NCI-H2196 (cell line): ENCODE measurements around the gene PTPRN2.
"Not testable (repeated sequence)": the region's sequence is repeated elsewhere in the genome, so short reads cannot be mapped to it uniquely, and the experiment has no call there.

Experiments used
- DNase-seq: peaks from one replicate; lab custom pipeline; 2025; ENCODE audit not compliant: unreplicated experiment; lab: John Stamatoyannopoulos, UW

The PTPRN2 gene

GRCh38 chr7:158151273-158151672, 436.4 kb downstream of the PTPRN2 start:
- DNase-seq = not testable (repeated sequence)

DNA sequence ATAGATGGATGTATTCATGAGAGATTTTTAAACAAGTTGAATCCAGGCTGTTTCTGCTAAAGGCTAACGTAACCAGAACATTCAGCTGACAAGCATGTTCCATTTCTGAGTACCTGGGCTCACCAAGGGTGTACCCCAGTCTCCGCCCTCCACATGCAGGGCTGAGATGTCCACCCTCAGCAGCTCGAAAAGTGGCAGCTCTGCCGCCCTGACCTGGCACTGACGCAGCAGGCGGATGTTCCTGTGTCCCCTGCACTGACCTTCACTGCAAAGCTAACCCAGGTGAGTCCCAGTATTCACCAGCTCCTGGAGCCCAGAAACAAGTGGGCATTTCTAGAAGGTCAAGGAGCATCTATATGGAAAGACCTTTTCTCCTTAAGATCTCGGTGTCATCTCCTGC, 437.4 kb downstream of the PTPRN2 start:
- DNase-seq = no peak

DNA sequence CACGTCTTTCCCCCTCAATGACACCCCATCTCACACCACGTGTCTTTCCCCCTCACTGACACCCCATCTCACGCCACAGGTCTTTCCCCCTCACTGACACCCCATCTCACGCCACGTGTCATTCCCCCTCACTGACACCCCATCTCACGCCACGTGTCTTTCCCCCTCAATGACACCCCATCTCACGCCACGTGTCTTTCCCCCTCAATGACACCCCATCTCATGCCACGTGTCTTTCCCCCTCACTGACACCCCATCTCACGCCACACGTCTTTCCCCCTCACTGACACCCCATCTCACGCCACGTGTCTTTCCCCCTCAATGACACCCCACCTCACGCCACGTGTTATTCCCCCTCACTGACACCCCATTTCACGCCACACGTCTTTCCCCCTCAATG, 440.2 kb downstream of the PTPRN2 start:
- not testable (repeated sequence) for DNase-seq

- DNase-seq = no peak
Measured at GRCh38 chr7:158145370-158145769, 442.3 kb downstream of the PTPRN2 start.

DNA sequence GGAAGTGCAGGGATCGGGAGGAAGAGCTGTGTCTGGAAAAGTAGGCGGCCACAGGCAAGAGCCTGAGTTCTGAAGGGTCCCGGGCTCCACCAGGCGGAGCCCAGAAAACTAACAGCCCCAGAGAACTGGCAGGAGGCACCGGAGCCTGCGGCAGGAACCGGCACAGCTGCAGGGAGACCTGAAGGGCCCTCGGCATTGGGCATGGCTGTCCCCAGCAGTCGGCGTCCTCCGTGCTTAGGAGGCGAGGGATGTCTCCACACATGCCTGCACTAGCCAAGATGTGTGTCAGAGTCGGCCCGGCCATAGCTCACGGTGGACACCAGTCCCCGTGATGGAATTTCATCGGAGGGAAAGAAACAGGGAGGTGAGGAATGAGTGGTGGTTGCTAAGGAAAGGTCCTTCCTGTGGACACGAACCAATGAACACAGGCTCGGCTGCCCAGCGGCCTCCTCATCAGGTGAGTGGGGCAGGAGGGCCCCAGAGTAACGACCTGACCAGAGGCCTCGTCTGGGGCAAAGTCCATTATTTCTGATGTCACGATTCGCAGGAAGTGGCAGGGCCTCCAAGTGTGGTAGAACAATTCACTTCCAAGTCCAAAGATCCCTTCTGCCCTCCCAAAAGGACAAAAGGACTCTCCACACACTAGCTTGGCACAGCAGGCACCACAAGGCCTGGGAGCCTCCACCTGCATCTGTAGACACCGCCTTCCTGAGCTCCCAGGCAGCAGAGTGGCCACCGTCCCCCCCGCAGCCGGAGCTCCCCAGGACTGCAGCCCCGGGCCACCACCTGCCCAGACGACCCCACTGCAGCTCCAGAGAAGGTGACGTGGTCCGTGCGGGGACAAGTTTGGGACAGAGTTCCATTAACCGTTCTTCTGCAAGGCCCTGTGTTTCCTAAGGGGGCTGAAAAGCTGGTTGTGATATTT, 444.2 kb downstream of the PTPRN2 start:
- DNase-seq = no peak

GRCh38 chr7:158142657-158143056, 445.0 kb downstream of the PTPRN2 start:
- no peak for DNase-seq

- DNase-seq = no peak
Measured at GRCh38 chr7:158141806-158142518, 445.7 kb downstream of the PTPRN2 start.

- DNase-seq = no peak
Measured at GRCh38 chr7:158141221-158141582, 446.4 kb downstream of the PTPRN2 start.

DNA sequence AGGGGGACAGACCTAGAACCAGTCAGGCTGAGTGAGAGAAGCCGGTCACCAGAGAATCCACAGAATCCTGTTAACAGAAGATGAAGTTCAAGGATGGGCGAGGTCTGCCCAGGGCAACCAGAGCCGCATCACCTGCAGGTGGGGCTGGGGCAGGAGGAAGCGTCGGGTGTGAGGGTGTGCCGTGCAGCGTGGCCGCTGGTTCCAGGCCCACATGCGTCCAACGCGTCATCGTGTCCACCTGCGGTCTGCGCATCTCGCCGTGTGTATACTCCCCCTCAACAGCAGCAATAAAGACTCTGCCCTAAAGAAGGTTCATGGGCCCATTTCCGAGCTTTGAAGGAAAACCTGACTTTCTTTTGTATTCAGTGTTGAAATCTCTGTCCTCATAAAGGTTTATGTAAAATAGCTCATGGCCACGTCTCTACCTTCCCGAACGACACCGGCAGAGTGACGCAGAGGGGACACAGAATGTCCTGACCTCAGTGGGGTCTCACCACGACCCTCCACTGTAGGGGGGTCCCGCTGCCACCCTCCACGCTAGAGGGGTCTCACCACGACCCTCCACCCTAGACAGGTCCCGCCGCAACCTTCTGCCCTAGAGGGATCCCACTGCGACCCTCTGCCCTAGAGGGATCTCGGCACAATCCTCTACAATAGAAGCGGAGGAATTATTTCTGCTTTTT, 446.9 kb downstream of the PTPRN2 start:
- no peak for DNase-seq

GRCh38 chr7:158139499-158139898, 448.1 kb downstream of the PTPRN2 start:
- no peak for DNase-seq

DNA sequence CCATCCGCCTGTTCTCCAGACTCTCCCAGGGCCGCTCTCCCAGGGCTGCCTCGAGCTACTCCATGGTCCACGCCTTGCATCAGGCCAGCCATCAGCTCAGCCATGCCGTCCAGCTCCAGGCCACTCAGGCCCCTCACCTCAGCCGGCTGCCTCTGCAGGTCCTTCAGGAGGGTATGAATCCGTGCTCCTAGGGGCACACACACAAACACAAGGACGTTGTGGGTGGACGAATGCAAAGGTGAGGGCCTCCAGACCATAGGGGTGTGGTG, 449.4 kb downstream of the PTPRN2 start:
- no peak for DNase-seq

DNA sequence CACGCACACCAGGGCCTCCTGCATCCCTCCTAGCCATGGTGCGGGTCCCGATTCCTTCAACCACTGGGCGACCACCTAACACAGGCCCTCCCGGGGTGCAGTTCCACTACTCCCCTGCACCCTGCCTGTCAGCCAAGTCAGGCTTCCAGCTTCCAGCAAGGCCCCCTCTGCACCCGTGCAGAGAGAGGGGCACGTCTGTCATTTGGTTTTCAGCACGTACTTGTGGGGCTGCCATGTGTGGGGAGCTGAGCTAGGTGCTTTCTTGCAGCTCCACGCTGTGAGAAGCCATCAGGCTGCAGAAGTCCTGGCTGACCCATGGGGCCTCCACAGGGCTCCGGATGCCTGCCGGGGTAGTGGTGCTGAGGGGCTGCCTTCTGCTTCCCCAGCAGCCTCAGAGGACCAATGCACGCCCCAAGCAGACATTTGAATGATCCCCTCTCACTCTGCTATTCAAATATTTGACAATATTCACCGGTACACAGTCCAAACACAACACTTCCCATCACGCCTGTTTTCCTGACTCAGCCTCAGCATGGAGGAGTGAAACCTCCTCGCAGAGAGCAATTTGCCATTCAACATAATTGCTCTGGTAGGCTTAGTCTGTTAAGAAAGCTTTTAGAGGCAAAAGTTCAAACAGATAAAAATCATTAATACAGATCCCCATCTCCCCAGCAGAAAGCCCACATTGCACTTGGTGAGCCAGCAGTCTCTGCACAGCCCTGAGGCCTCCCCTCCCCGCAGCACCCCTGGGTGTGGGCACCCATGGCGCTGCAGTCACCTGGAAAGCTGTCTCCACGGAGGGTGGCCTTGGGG, 449.9 kb downstream of the PTPRN2 start:
- DNase-seq = no peak

- DNase-seq = no peak
Measured at GRCh38 chr7:158135931-158136330, 451.7 kb downstream of the PTPRN2 start.

- no peak for DNase-seq
Measured at GRCh38 chr7:158134824-158135223, 452.8 kb downstream of the PTPRN2 start.

DNA sequence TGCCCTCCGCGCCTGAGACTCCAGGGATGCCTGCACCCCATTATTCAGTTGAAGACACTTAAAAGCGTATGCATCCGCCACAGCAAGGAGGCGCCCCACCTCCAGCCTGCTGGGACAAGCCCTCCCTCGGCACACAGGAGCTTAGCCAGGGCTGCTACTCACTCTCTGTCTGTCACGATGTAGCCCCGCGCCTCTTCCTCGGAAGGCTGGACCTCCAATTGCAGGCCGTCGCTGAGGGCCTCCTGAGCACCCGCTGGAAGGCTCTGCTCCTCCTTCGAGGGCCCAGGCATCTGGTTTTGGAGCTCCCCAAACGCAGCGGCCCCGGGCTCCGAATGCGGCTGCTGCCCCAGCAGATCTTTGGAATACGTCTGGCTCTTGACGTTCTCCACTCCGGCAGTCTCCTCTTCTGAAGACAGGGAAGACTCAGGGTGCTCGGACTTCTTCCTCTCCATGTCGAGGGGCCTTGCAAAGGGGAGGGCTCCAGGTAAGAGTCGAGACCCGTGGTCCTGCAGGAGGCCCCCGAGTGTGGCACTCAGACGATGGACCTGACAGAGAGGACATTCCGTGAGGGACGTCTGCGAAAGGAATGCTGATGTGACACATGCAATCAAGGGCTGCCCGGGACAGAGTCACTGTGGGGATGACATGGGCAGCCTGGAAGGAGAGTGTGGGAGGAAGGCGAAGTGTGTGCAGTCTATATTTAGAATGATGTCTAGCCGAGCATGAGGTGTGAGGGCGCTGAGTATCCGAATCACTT, 453.9 kb downstream of the PTPRN2 start:
- DNase-seq = no peak

DNA sequence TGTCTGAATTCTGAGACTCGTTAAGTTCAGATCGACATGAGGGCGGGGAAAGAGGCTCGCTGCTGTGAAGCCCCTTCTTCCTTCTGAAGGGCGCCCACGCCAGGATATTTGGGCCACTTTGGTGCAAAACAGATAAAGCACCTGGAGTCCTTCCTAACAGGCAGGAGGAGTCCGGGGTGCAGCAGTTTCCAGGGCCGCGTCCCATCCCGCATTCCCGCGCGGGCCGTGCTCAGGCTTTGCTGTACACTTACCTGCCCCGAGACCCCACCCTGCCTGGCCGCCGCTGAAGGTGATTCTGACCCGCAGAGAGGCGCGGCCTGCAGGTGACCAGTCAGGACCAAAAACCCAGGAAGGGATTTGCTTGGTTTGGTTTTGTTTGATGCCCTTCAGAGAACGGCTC, 454.6 kb downstream of the PTPRN2 start:
- DNase-seq = no peak

- no peak for DNase-seq
Measured at GRCh38 chr7:158130023-158130409, 457.6 kb downstream of the PTPRN2 start.

DNA sequence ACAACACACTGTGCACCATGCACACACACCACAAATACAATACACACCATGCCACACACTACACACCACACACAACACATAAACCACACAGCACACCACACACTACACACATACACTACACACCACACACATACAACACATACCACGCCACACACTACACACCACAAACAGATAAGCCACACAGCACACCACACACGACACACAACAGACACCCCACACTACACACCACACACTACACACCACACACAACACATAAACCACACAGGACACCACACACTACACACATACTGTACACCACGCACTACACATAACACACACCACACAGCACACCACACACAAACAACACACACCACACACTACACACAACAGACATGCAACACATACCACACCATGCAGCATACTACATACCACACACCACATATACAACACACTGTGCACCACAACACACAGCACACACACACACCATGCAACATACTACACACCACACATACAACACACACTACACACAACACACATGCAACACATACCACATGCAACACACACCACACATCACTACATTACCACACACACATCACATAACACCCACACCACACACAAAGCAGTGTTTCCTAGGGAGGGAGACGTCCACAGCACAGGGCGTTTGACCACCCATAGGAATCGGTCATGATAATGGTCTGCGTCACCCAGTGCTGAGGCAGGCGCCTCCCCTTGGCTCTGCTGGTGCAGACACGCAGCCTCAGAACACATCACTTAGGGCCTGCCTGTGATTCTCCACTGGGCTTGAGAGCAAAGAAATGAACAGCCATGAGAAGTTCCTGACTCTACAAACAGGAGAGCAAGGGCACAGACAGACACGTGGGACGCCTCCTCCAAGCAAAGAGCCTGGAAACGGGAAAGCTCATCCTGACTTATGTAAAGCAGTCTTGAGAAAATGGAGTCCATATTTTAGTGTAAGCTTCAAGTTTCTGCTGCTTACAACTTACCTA, 458.3 kb downstream of the PTPRN2 start:
- DNase-seq = no peak

GRCh38 chr7:158128572-158128971, 459.1 kb downstream of the PTPRN2 start:
- no peak for DNase-seq
